Neural progenitor cell (in vitro differentiated cells): ENCODE measurements around the gene SLC22A1. TPM values are rescaled to one million over a fixed set of nuclear protein-coding genes. Genes with fewer than 3 reads are reported as not detected.
A peak's percentile ranks its signal among the peaks of the same experiment; 100 is the strongest.

Experiments
- DNase-seq: peaks from one replicate; pipeline ENCODE4 v3.0.0-alpha.2; 2016; ENCODE audit warnings: low spot score
- H2AFZ ChIP-seq: fragments of 200-600 bp; sonication (generic); replicated peaks from 2 replicates; pipeline ENCODE4 v1.6.1; 2016; ENCODE audit warnings: antibody characterized with exemption
- H3F3A ChIP-seq: fragments of 200-600 bp; sonication (generic); 2 replicates; pipeline ENCODE4 v1.6.1; 2016; ENCODE audit warnings: antibody characterized with exemption, low read depth
- H3K27ac ChIP-seq: fragments of 200-600 bp; sonication (generic); 2 replicates; pipeline ENCODE4 v1.5.1; 2016; ENCODE audit warnings: mild to moderate bottlenecking
- H3K27me3 ChIP-seq: fragments of 200-600 bp; sonication (generic); 2 replicates; pipeline ENCODE4 v1.6.1; 2016; ENCODE audit warnings: mild to moderate bottlenecking, moderate library complexity
- H3K36me3 ChIP-seq: fragments of 200-600 bp; sonication (generic); 2 replicates; pipeline ENCODE4 v1.5.1; 2016
- H3K4me1 ChIP-seq: fragments of 200-600 bp; sonication (generic); 2 replicates; pipeline ENCODE4 v1.6.1; 2016; ENCODE audit warnings: mixed run types
- H3K4me2 ChIP-seq: fragments of 200-600 bp; sonication (generic); 2 replicates; pipeline ENCODE4 v1.6.1; 2016
- H3K4me3 ChIP-seq: fragments of 200-600 bp; sonication (generic); 2 replicates; pipeline ENCODE4 v1.5.1; 2016
- H3K79me2 ChIP-seq: fragments of 200-600 bp; sonication (generic); 2 replicates; pipeline ENCODE4 v1.6.1; 2016; ENCODE audit warnings: low read depth
- H3K9ac ChIP-seq: fragments of 200-600 bp; sonication (generic); 2 replicates; pipeline ENCODE4 v1.6.1; 2016
- H3K9me3 ChIP-seq: fragments of 200-600 bp; sonication (generic); 2 replicates; pipeline ENCODE4 v1.5.1; 2016; ENCODE audit warnings: low read depth
- H4K20me1 ChIP-seq: fragments of 200-600 bp; sonication (generic); 2 replicates; pipeline ENCODE4 v1.6.1; 2016; ENCODE audit warnings: low read depth
- H3K27ac Mint-ChIP-seq: 3 replicates; pipeline ENCODE4 v1.8.0; 2021; ENCODE audit warnings: mixed read lengths
- H3K27me3 Mint-ChIP-seq: 2 replicates; pipeline ENCODE4 v1.8.0; 2022; ENCODE audit warnings: low read depth, mild to moderate bottlenecking, inconsistent platforms, moderate library complexity, mixed read lengths; ENCODE audit not compliant: insufficient read depth
- H3K36me3 Mint-ChIP-seq: 3 replicates; pipeline ENCODE4 v1.8.0; 2021; ENCODE audit warnings: mixed read lengths
- H3K4me1 Mint-ChIP-seq: 3 replicates; pipeline ENCODE4 v1.8.0; 2021; ENCODE audit warnings: mixed read lengths
- H3K4me3 Mint-ChIP-seq: 3 replicates; pipeline ENCODE4 v1.8.0; 2021; ENCODE audit warnings: mild to moderate bottlenecking, moderate library complexity, mixed read lengths
- H3K9me3 Mint-ChIP-seq: 3 replicates; pipeline ENCODE4 v1.8.0; 2020; ENCODE audit warnings: mixed read lengths
- EZH2 ChIP-seq: fragments of 200-600 bp; sonication (generic); IDR thresholded peaks from 2 replicates; pipeline ENCODE4 v1.6.1; 2017; ENCODE audit warnings: antibody characterized with exemption, mild to moderate bottlenecking, moderate library complexity
- EZH2phosphoT487 ChIP-seq: fragments of 200-600 bp; sonication (generic); IDR thresholded peaks from 2 replicates; pipeline ENCODE4 v1.6.1; 2017; ENCODE audit warnings: antibody characterized with exemption
- total RNA-seq: library from RNA; depleted of rRNA; stranded (reverse); fragments of >200 nt; gene quantifications from 2 replicates; pipeline ENCODE4 v1.2.3, GENCODE V29; 2015; ENCODE audit warnings: low replicate concordance
- TF ChIP-seq, protein P1 (sequence below): fragments of 200-600 bp; sonication (generic); IDR thresholded peaks from 2 replicates; pipeline ENCODE4 v1.5.1; 2017; ENCODE audit warnings: antibody characterized with exemption, mild to moderate bottlenecking

The SLC22A1 gene
- total RNA-seq, 1 donor from 2014 or later, result not detected

DNA sequence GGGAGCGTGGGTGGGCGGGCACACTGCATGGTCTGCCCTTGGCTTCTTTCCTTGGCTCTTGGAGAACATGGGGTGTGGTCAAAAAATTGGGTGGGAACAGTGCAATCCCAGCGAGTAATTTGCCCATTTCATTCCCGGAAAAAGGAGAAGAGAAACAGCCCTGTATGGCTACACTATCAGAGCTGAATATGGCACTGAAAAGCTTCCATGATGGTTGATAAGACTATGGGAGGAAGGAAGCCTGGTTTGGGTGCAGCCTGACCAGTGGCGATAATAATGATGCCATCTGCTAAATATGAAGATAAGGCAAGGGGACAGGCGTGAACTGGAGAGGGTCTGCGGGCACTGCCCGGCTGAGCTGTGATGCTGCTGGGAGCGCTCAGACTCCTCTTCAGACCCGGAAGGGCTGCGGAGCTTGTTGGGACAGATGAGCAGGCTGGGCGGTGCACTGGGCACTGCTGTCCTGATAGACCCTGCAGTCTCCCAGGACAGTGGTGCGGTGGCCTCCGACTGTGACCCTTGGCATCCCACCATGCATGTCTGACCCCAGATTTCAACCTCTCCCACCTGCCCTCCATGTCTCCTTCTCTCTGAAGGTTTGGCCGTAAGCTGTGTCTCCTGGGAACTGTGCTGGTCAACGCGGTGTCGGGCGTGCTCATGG is 10.2 kb downstream of the SLC22A1 start:
- DNase-seq, result no peak
- no peaks in the 10 kb centered on the region for H4K20me1 ChIP-seq
- TF ChIP-seq EZH2phosphoT487, result no peak
- no peak for TF ChIP-seq EZH2
- TF ChIP-seq, protein P1, sequence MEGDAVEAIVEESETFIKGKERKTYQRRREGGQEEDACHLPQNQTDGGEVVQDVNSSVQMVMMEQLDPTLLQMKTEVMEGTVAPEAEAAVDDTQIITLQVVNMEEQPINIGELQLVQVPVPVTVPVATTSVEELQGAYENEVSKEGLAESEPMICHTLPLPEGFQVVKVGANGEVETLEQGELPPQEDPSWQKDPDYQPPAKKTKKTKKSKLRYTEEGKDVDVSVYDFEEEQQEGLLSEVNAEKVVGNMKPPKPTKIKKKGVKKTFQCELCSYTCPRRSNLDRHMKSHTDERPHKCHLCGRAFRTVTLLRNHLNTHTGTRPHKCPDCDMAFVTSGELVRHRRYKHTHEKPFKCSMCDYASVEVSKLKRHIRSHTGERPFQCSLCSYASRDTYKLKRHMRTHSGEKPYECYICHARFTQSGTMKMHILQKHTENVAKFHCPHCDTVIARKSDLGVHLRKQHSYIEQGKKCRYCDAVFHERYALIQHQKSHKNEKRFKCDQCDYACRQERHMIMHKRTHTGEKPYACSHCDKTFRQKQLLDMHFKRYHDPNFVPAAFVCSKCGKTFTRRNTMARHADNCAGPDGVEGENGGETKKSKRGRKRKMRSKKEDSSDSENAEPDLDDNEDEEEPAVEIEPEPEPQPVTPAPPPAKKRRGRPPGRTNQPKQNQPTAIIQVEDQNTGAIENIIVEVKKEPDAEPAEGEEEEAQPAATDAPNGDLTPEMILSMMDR, result no peak
- H3K9me3 Mint-ChIP-seq, result no peaks in the 10 kb centered on the region
- no peaks in the 10 kb centered on the region for H3K9me3 ChIP-seq
- H3K27ac Mint-ChIP-seq, result peak overlapping the region; percentile 36
- no peaks in the 10 kb centered on the region for H3F3A ChIP-seq
- H3K4me3 Mint-ChIP-seq, result peak overlapping the region; percentile 27
- H3K27me3 ChIP-seq, result no peaks in the 10 kb centered on the region
- no peaks in the 10 kb centered on the region for H3K36me3 ChIP-seq
- no peak overlapping the region for H3K27ac ChIP-seq
- no peaks in the 10 kb centered on the region for H3K4me1 ChIP-seq
- no peak overlapping the region for H3K9ac ChIP-seq
- H3K4me3 ChIP-seq, result no peak overlapping the region
- H3K79me2 ChIP-seq, result no peaks in the 10 kb centered on the region
- H3K4me1 Mint-ChIP-seq, result peaks cover 2% of the 10 kb centered on the region
- H3K27me3 Mint-ChIP-seq, result no peaks in the 10 kb centered on the region
- H3K4me2 ChIP-seq, result no peak overlapping the region
- H2AFZ ChIP-seq, result no peak overlapping the region
- no peaks in the 10 kb centered on the region for H3K36me3 Mint-ChIP-seq

DNA sequence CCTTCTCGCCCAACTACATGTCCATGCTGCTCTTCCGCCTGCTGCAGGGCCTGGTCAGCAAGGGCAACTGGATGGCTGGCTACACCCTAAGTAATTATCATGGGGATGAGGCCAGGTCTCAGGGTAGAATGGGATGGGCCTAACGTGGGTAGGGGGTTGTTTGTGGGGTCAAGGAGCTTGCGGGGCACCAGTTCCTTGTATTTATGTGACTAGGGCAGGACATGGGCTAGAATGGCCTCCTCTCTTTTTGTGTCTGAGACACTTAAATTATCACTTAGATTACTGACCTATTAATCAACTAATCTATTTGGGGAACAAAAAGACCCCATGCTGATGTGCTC is 10.7 kb downstream of the SLC22A1 start:
- Histone ChIP-seq H3K4me3 (no peak overlapping the region), H3K4me2 (no peak overlapping the region), H2AFZ (no peak overlapping the region), H3F3A (no peaks in the 10 kb centered on the region), H3K36me3 (no peaks in the 10 kb centered on the region), H3K79me2 (no peaks in the 10 kb centered on the region), H3K4me1 (no peaks in the 10 kb centered on the region), H3K27ac (no peak overlapping the region), H4K20me1 (no peaks in the 10 kb centered on the region), H3K27me3 (no peaks in the 10 kb centered on the region), H3K9me3 (no peaks in the 10 kb centered on the region), H3K9ac (no peak overlapping the region)
- Mint-ChIP-seq H3K4me3 (peak overlapping the region; percentile 27), H3K36me3 (no peaks in the 10 kb centered on the region), H3K9me3 (no peaks in the 10 kb centered on the region), H3K27ac (peak overlapping the region; percentile 36), H3K27me3 (no peaks in the 10 kb centered on the region), H3K4me1 (peaks cover 4% of the 10 kb centered on the region)
- DNase-seq, result no peak
- TF ChIP-seq EZH2phosphoT487, result no peak
- no peak for TF ChIP-seq EZH2
- TF ChIP-seq, protein P1, result no peak

DNA sequence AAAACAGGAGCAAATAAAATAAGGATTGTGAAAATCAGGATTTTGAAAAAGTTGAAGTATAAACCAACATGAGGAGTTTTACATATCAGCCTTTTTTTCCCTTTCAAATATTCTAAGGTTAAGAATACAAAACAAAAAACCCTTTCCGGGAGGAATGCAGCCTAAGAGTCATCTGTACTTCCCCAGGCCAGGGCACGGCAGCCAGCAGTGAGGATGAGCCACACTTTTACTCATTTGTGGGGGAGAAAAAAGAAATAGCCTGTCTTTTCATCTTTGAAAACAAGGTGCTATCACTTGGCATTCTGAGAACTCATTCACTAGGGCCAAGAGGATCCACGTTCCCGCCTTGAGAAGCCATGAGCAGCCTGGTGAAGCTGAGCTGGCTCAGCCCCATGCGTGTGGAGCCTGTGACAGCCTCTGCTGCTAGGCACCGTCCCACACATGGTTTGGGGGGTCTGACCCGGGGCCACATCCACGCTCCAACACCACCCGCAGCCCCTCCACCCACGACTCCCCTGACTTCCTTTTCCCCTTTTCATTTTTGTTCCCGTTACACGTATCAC is 11.2 kb downstream of the SLC22A1 start:
- Mint-ChIP-seq H3K4me1 (peaks cover 10% of the 10 kb centered on the region), H3K9me3 (no peaks in the 10 kb centered on the region), H3K36me3 (no peaks in the 10 kb centered on the region), H3K27me3 (no peaks in the 10 kb centered on the region), H3K27ac (no peak overlapping the region), H3K4me3 (no peak overlapping the region)
- Histone ChIP-seq H3K9me3 (no peaks in the 10 kb centered on the region), H3K4me1 (no peaks in the 10 kb centered on the region), H3K27ac (no peak overlapping the region), H3K9ac (no peak overlapping the region), H4K20me1 (no peaks in the 10 kb centered on the region), H3K4me2 (no peak overlapping the region), H2AFZ (no peak overlapping the region), H3K79me2 (no peaks in the 10 kb centered on the region), H3F3A (no peaks in the 10 kb centered on the region), H3K36me3 (no peaks in the 10 kb centered on the region), H3K27me3 (no peaks in the 10 kb centered on the region), H3K4me3 (no peak overlapping the region)
- TF ChIP-seq EZH2 (no peak), EZH2phosphoT487 (no peak)
- TF ChIP-seq, protein P1, result no peak
- no peak for DNase-seq
